ENCODE results near the gene DRC1. TPM values are rescaled to one million over a fixed set of nuclear protein-coding genes. Genes with fewer than 3 reads are reported as not detected.

The DRC1 gene
- total and polyA plus RNA-seq, 2 of the 13 experiments (the other 11 are each of a cell fraction or from before 2014, with no cell fraction given), result 0.07 TPM; not detected in 1

GRCh38 chr2:26435106-26435505, 33.4 kb downstream of the DRC1 start:
- CTCF ChIA-PET (ENCODE audit: low intra/inter-chr PET ratio, low total read pairs), result no interaction called here
- DNase-seq (ENCODE audit: low spot score) (no peak), FAIRE-seq (no peak), ATAC-seq (no peak)
- H2AFZ ChIP-seq (ENCODE audit: low read length), result no peak overlapping the region
- no peaks in the 10 kb centered on the region for H3K79me2 ChIP-seq (ENCODE audit: insufficient read depth, low read length)
- peaks cover 2 to 3% of the 10 kb centered on the region in 2 experiments; a peak in 3 of 5 replicates for H3K27me3 ChIP-seq (ENCODE audit: control insufficient read depth in 1 of 2, insufficient read depth in 2 of 2, low read length in 2 of 2)
- no peak overlapping the region for H3K9ac ChIP-seq (ENCODE audit: insufficient read depth, low read depth, low read length)
- H4K20me1 ChIP-seq (ENCODE audit: insufficient read depth, low read length), result no peaks in the 10 kb centered on the region
- POLR2A ChIA-PET, result no interaction called here
- no peak overlapping the region for H3K4me3 ChIP-seq (replicated peaks in 1 of 3; ENCODE audit: insufficient read depth in 1 of 3, low read depth in 2 of 3, low read length in 3 of 3)
- intact Hi-C loops (cut with micrococcal nuclease; ENCODE audit: unreplicated experiment), result no loop called here
- H3K4me2 ChIP-seq (ENCODE audit: low read depth, low read length), result no peak overlapping the region
- in situ Hi-C loops (cut with HindIII; ENCODE audit: extremely low pct_ligation_motif_present, low pct_unique_long_range_greater_than_20kb), result no loop called here
- peaks cover 13% of the 10 kb centered on the region for H3K4me1 ChIP-seq (ENCODE audit: insufficient read depth, low read length)
- no peaks in the 10 kb centered on the region for H3K9me3 ChIP-seq (ENCODE audit: low read length)
- H3K27ac ChIP-seq (ENCODE audit: extremely low read length, insufficient read depth, low read length), result no peak overlapping the region
- no peak for TF ChIP-seq PHF20 (CRISPR knock-in tag; IDR thresholded peaks at IDR 0.05)
- no peak for TF ChIP-seq ZBTB49 (CRISPR knock-in tag; IDR thresholded peaks at IDR 0.05; ENCODE audit: borderline replicate concordance)
- TF ChIP-seq JUNB (CRISPR knock-in tag; IDR thresholded peaks at IDR 0.05; ENCODE audit: borderline replicate concordance), result no peak
- TF ChIP-seq ZNF292 (CRISPR knock-in tag; IDR thresholded peaks at IDR 0.05; ENCODE audit: borderline replicate concordance, low read depth), result no peak
- no peak for TF ChIP-seq ZNF776 (CRISPR knock-in tag; IDR thresholded peaks at IDR 0.05)
- TF ChIP-seq ZBTB26 (CRISPR knock-in tag; IDR thresholded peaks at IDR 0.05; ENCODE audit: borderline replicate concordance), result no peak
- TF ChIP-seq MTF2 (CRISPR knock-in tag; IDR thresholded peaks at IDR 0.05; ENCODE audit: borderline replicate concordance), result no peak
- TF ChIP-seq MAFK (conservative IDR thresholded peaks at IDR 0.05 in 1 of 2, IDR thresholded peaks at IDR 0.05 in 1 of 2; ENCODE audit: low read length in 2 of 2), result peak; percentile 27 to 52; a peak in 1 of 4 replicates
- TF ChIP-seq CREB3 (CRISPR knock-in tag; IDR thresholded peaks at IDR 0.05), result no peak
- no peak for TF ChIP-seq ZNF329 (CRISPR knock-in tag; IDR thresholded peaks at IDR 0.05; ENCODE audit: low read depth)
- TF ChIP-seq IRF9 (CRISPR knock-in tag; IDR thresholded peaks at IDR 0.05; ENCODE audit: borderline replicate concordance), result no peak
- TF ChIP-seq ZNF180 (CRISPR knock-in tag; IDR thresholded peaks at IDR 0.05; ENCODE audit: borderline replicate concordance, low read depth), result no peak
- TF ChIP-seq SNAPC5 (CRISPR knock-in tag; IDR thresholded peaks at IDR 0.05; ENCODE audit: borderline replicate concordance), result no peak
- TF ChIP-seq MAFF (IDR thresholded peaks at IDR 0.05; ENCODE audit: low read depth, low read length), result peak; percentile 57; the same call in 1 of the 2 replicates
- no peaks in the 10 kb centered on the region for H3K36me3 ChIP-seq (replicated peaks in 1 of 2; ENCODE audit: control insufficient read depth in 1 of 2, insufficient read depth in 2 of 2, low read length in 2 of 2)
- 11% methylated on average over 2 of the region's 2 CpGs for WGBS (ENCODE audit: low lambda C conversion rate)
- BruUV-seq (replicated peaks), result no TSS peak
